GM12891 (cell line): ENCODE data around the gene SEPTIN5.

Source experiments
- DNase-seq: peaks from one replicate; pipeline ENCODE4 v3.0.0; 2011; ENCODE audit warnings: low spot score; ENCODE audit not compliant: insufficient read length
- FAIRE-seq: peaks from 2 replicates; lab custom pipeline; 2011; peaks lifted over from hg19 to GRCh38; lab: Jason Lieb, UNC
- PAX5 ChIP-seq: IDR thresholded peaks from 2 replicates; pipeline ENCODE4 v1.6.1; 2011; ENCODE audit warnings: low read length, moderate library complexity, mild to moderate bottlenecking; ENCODE audit not compliant: insufficient read depth, severe bottlenecking
- POLR2A ChIP-seq: IDR thresholded peaks from 2 replicates; pipeline ENCODE4 v1.6.1; 2011; ENCODE audit warnings: low read depth, low read length, control low read depth
- POLR2AphosphoS5 ChIP-seq: IDR thresholded peaks from 2 replicates; pipeline ENCODE4 v1.6.1; 2011; ENCODE audit warnings: low read depth, low read length, control low read depth
- POU2F2 ChIP-seq: IDR thresholded peaks from 2 replicates; pipeline ENCODE4 v1.6.1; 2011; ENCODE audit warnings: low read depth, mild to moderate bottlenecking, control low read depth, low read length, moderate library complexity
- SPI1 ChIP-seq: IDR thresholded peaks from 2 replicates; pipeline ENCODE4 v1.6.1; 2011; ENCODE audit warnings: low read depth, low read length, control low read depth
- TAF1 ChIP-seq: IDR thresholded peaks from 2 replicates; pipeline ENCODE4 v1.6.1; 2011; ENCODE audit warnings: low read depth, low read length, control low read depth

The SEPTIN5 gene

DNA sequence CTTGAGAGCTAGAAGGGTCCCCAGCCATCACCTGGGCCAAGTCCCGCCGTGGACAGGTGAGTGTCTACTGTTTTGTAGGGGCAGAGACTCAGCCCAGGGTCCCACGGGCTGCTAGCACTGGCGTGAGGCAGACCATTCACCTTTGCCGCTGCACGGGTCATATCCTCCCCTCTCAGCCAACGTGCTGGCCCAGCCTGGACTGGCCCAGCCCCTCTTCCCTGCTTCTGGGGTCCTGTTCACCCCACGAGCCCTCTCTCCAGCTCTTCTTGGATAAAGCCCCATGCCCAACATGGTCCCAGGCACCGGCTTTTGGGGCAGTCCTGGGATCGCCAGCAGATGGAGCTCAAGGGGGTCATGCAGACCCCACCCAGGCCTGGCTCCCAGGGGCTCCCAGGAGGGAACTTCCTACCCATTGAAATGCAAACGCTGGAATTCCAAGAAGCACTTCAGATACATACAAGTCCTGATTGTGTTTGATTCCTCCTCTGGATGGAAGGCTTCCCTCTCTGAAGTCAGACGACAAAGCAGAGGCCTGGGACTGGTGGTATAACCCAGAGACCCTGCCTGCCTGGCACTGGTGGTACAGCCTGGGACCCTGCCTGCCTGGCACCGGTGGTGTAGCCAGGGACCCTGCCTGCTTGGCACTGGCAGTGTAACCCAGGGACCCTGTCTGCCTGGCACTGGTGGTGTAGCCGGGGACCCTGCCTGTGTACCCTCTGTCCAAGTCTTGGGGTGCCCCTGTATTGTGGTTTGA is 8.9 kb upstream of the SEPTIN5 start:
- TF ChIP-seq POLR2A (no peak), PAX5 (no peak), POLR2AphosphoS5 (no peak), SPI1 (no peak), POU2F2 (no peak)
- DNase-seq = peak; percentile 3
- no peak for FAIRE-seq

- no peak for DNase-seq
- FAIRE-seq = no peak
- TF ChIP-seq SPI1 = no peak
- TF ChIP-seq POU2F2 = no peak
Measured at GRCh38 chr22:19706661-19707151, 7.6 kb upstream of the SEPTIN5 start.

DNA sequence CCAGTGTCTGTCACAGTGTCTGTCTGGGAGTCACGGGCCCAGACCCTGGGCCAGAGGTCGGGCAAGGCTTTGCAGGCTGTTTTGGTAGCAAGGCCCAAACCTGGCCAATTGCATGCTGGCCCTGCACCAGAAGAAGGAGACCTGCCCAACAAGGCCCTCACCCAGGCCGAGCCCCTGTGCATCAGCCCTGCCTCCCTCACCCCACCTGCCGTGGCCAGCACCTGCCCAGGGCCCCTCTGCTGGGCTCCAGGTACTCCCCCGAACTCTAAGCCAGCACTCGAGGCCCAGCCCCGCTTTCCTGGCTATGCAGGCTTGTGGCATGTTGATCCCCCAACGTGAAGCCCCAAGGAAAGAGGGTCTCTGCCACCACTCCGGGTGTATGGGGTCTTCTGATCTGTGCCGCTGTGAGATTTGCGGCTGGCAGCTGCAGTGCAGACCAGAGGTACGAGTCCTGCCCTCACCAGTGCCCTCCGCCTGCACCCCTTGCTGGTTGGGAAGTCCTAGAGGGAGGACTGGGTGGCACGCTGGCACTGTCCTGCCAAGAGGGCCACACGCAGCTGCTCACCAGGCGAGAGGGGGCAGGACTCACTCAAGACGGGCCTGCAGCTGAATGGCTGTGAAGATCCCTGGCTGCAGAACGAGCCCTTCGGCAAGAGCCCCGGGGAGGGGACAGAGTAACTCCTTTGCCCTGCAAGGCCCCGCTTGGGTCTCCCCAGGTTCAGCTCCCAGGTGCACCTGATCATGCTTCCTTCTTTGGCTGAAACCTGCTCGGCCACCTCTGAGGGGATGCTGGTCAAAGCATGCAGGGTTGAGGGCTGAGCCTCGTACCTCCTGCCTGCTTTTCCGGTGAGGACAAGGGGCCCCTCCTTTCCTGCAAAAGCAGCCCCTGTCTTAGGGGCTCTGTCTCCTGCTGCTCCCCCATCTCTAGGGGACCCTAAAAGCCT is 6.7 kb upstream of the SEPTIN5 start:
- FAIRE-seq (no peak), DNase-seq (peak; percentile 14)
- no peak for TF ChIP-seq POLR2AphosphoS5
- no peak for TF ChIP-seq TAF1
- TF ChIP-seq PAX5 = no peak

- TF ChIP-seq POLR2A = no peak
- TF ChIP-seq POLR2AphosphoS5 = no peak
- TF ChIP-seq TAF1 = no peak
- no peak for TF ChIP-seq SPI1
- no peak for TF ChIP-seq POU2F2
- TF ChIP-seq PAX5 = no peak
- DNase-seq (peak; percentile 11), FAIRE-seq (no peak)
Measured at GRCh38 chr22:19708321-19709011, 5.8 kb upstream of the SEPTIN5 start.

DNA sequence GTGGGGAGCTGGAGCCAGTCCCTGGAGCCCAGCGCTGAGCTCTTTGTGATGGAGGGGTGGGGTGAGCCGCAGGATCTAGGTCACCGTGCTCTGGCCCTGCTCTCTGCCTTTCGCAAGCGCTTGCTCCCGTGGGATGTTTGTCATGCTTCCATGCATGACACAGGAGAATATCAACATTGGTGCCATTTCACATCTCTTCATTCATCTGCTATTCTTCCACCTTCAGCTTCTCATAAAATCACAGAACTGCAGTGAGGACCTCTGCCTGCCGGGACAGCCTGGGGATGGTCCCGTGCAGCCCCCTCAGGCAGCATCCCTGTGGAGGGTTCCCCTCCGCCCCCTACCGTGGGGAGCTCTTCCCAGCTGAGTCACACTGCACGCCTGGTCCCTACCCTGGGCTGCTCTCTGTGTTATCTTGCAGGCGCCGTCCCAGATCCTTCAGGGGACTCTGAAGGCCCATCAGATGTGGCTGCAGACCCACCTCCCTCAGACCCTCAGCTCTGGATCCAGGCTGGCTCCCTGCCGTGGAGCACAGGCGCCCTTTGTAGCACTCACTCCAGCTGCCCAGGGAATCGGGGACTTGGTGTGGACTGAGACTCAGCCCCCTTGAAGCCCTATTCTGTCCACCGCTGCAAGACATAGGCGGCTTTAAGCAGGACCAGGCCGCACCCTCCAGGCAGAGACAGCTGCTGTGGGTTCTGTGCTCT is 5.1 kb upstream of the SEPTIN5 start:
- DNase-seq = no peak
- FAIRE-seq = no peak
- no peak for TF ChIP-seq POLR2A
- TF ChIP-seq PAX5 = no peak
- TF ChIP-seq POLR2AphosphoS5 = no peak
- TF ChIP-seq SPI1 = no peak
- TF ChIP-seq TAF1 = no peak
- no peak for TF ChIP-seq POU2F2

GRCh38 chr22:19710020-19710768 is 4.1 kb upstream of the SEPTIN5 start:
- TF ChIP-seq PAX5 (no peak), TAF1 (no peak), POLR2AphosphoS5 (no peak), SPI1 (no peak), POU2F2 (no peak), POLR2A (no peak)
- no peak for FAIRE-seq
- no peak for DNase-seq

GRCh38 chr22:19710769-19711106 is 3.6 kb upstream of the SEPTIN5 start:
- FAIRE-seq (no peak), DNase-seq (no peak)
- TF ChIP-seq POLR2AphosphoS5 (no peak), PAX5 (no peak), SPI1 (no peak), TAF1 (no peak), POU2F2 (no peak), POLR2A (no peak)

DNA sequence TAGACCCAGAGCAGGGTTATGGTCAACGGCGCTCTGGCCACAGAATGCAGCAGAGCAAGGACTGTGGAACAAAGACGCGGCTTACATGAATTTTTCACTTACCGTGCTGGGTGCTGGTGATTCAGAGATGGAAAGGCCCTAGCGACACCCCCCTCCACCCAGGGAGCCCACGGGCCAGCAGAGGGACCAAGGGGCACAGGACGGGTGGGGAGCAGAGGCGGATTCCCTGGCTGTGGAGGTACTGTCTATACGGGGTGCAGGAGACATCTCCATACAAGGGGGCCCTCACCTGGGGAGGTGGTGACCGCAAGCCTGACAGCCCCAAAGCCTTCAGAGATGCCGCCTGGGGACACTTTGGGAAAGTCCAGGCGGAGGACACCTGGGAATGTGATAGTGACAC is 1.1 kb upstream of the SEPTIN5 start:
- TF ChIP-seq PAX5 (no peak), TAF1 (no peak), SPI1 (no peak)
- DNase-seq (no peak), FAIRE-seq (no peak)

DNA sequence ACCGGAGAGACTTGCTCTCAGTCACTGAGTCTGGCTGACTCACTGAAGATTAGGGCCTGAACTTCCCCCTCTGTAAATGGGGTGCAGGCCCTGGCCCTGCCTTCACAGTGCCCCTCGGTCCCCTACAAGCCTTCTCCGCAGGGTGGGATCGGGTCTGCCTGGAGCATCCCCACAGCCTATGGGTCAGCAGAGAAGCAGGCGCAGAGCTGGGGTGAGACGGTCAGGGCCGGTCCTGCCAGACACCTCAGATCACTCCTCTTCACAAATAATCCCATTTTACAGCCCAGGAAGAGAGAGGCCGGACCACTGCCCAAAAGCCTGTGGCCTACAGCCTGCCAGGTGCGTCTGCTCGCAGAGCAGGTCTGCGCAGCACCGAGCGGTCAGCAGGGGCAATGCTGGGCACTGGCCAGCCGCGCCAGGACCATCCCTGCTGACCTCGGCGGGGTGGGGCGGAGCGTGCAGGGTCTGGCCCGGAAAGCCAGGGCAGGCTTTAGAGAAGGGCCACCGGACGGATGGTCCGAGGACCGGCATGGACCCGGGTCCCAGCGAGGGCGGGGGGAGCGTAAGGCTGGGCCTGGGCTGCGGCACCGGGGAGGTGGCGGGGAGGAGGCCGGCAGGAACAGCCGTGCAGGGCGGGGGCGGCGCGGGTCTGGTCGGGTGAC is 522 bp upstream of the SEPTIN5 start:
- DNase-seq (no peak), FAIRE-seq (no peak)
- TF ChIP-seq POLR2A (no peak), TAF1 (no peak), SPI1 (no peak), PAX5 (no peak), POU2F2 (no peak), POLR2AphosphoS5 (no peak)
